Stimulated activated naive B cell treated with anti-CD40 and anti-IgM and Interleukin-4, amounts not matched to agents 10 μg/mL and 1 μg/mL and 100 μg/mL, for 72 hours (primary cell): ENCODE measurements around the gene ATXN3.

Source experiments
- ATAC-seq, 2 donors: fragments of 150-1000 bp; cut with Tn5 transposase; replicated peaks; 2 replicates each; pipeline ENCODE4 v1.10.0; 2021; ENCODE audit warnings: moderate library complexity in 1 of 2
- DNase-seq: peaks from one replicate; pipeline ENCODE4 v3.0.0; 2021
- H3K27ac Mint-ChIP-seq: one replicate; pipeline ENCODE4 v1.8.0; 2022; ENCODE audit warnings: mild to moderate bottlenecking, mixed read lengths
- H3K27me3 Mint-ChIP-seq, 2 donors: one replicate each; pipeline ENCODE4 v1.8.0; 2022; ENCODE audit warnings: mixed read lengths in 2 of 2
- H3K36me3 Mint-ChIP-seq, 2 donors: one replicate each; pipeline ENCODE4 v1.8.0; 2022; ENCODE audit warnings: mixed read lengths in 2 of 2, mild to moderate bottlenecking in 1 of 2
- H3K4me1 Mint-ChIP-seq, 2 donors: one replicate each; pipeline ENCODE4 v1.8.0; 2022; ENCODE audit warnings: mixed read lengths in 2 of 2, mild to moderate bottlenecking in 1 of 2
- H3K4me3 Mint-ChIP-seq, 2 donors: one replicate each; pipeline ENCODE4 v1.8.0; 2022; ENCODE audit warnings: mild to moderate bottlenecking in 2 of 2, mixed read lengths in 2 of 2, moderate library complexity in 1 of 2
- H3K9me3 Mint-ChIP-seq, 2 donors: one replicate each; pipeline ENCODE4 v1.8.0; 2022; ENCODE audit warnings: mixed read lengths in 2 of 2, mild to moderate bottlenecking in 1 of 2

ATXN3 gene

GRCh38 chr14:92010644-92011043 lies 95.7 kb downstream of the ATXN3 start:
- Mint-ChIP-seq H3K9me3 (no peaks in the 10 kb centered on the region), H3K36me3 (peaks cover 41 to 44% of the 10 kb centered on the region in 2 donors), H3K27me3 (no peaks in the 10 kb centered on the region), H3K4me1 (peaks cover 5% of the 10 kb centered on the region in 2 donors), H3K4me3 (no peak overlapping the region), H3K27ac (no peak overlapping the region)
- ATAC-seq (no peak), DNase-seq (no peak)

GRCh38 chr14:92009604-92010003 lies 96.8 kb downstream of the ATXN3 start:
- Mint-ChIP-seq H3K9me3 (no peaks in the 10 kb centered on the region), H3K4me1 (peaks cover 8 to 11% of the 10 kb centered on the region in 2 donors), H3K27me3 (no peaks in the 10 kb centered on the region), H3K36me3 (peaks cover 51 to 55% of the 10 kb centered on the region in 2 donors), H3K4me3 (no peak overlapping the region), H3K27ac (no peak overlapping the region)
- DNase-seq (no peak), ATAC-seq (no peak)
